Measurements from ENCODE around the gene PRSS23.

- TF ChIP-seq POLR2A (IDR thresholded peaks at IDR 0.05) (no peak), CTCF (IDR thresholded peaks at IDR 0.05) (peak; percentile 67 to 88 (median 71))
These were observed 18.3 kb downstream of the PRSS23 start for GRCh38 chr11:86818462-86819192.

Measured in tibial nerve (tissue), 3 donors.